ENCODE measurements around the gene DDX5.
A peak's percentile ranks its signal among the peaks of the same experiment; 100 is the strongest.

- TF ChIP-seq POLR2AphosphoS5 (IDR thresholded peaks at IDR 0.05; ENCODE audit: low read depth, low read length) (peak; percentile 79), POLR2A (IDR thresholded peaks at IDR 0.05; ENCODE audit: low read depth, low read length) (peak; percentile 81)
These were observed 7.5 kb downstream of the DDX5 start for GRCh38 chr17:64498308-64499203.
